ENCODE results near the gene ZRANB2.

The ZRANB2 gene, protein sequence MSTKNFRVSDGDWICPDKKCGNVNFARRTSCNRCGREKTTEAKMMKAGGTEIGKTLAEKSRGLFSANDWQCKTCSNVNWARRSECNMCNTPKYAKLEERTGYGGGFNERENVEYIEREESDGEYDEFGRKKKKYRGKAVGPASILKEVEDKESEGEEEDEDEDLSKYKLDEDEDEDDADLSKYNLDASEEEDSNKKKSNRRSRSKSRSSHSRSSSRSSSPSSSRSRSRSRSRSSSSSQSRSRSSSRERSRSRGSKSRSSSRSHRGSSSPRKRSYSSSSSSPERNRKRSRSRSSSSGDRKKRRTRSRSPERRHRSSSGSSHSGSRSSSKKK

DNA sequence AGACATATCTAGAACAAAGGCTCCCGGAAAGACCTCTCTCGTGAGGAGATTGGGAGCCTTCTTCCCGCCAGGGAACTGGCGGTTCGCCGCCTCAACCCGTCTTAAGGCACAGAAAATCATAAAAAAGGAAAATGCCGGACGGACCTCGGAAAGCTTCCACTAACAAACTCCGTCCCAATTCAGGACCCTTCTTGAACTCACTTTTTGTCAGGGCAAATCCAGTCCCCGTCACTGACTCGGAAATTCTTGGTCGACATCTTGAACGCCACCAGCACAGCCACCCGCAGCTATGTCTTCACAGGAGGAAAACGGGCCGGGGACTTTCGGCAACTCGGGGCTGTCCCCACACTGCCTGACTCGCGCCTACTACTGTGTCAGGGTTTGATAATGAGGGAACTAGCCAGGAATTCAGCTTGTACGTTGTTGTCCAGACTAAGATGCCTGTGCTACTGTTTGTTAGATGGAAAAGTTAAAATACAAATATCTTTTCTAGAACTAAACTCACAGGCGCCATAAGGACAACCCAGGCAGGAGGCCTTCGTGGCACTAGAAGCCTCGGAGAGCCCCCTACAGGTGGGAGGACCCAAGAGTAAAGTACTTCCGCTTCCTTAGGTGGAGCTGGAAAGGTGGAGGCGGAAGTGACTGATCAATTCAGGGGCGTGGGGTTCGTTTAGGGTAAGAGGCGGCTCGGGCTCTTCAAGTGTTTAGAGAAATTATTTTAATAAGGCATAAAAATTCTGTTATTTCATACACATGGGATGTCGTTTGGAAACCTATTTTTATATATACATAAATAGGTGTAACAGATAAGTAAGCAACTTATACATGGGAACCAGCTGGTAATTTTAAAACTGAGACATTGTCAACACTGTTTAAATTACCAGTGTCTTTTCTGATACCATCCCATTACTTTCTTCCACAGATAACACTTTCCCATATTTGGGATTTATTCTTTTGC lies at the start of gene ZRANB2:
ZRANB2 (minus strand) TSS at position 297 of the 958 bp plus-strand sequence; CDS start at position 257, 40 bp downstream.
- peak; percentile 95 for DNase-seq

DNA sequence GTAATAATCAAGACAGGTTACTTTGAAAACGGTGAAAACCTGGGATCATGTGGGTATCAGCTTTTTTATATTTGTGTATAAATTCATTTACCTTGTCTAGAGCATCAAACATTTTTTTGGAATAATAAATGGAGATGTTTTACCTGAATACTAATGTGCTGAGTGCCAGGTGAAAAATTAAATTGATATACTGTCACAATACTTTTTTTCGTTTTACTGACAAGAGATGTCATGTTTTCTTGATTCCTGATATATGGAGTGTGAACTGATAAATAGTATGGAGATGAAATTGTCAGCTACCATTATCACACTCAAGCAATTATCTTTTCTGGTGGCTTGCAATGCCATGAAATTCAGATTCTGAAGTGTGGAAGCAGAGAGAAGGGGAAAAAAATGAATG lies 47.2 kb upstream of the ZRANB2 start:
- no peak for DNase-seq

DNA sequence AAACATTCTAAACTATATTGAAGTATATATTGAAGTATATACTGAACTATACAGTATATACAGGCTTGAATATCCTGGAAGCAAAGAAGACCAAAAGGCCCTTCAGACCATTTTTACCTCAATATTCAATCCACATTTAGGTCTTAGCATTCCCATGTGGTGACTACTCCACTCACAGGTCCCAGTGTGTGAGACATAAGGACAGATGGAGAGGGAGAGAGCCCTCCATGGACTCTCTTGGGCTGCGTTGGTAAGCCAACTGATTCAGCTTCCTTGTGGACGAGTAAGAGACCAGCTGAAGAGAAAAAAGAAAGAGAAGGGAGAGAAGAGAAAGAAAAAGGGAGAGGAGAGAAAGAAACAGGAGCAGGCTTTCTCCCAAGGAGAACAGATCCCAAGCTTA lies 37.3 kb upstream of the ZRANB2 start:
- DNase-seq: no peak

DNA sequence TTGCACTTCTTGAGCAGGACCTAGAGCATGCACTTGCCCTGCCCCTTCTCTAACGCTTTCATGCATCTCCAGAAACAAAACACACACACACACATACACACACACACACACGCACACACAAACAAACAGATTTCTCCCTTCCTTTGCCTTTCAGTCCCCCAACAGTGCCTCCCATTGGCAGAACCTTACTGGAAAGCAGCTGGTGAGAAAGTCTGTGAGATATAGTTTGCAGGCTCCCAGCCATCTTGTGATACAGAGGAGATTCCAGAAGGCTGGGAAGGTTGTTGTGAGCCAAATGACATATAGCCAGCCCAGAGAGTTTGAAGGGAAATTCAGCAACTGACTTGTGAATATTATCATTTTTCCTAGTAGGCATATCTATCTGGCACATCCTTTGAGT lies 35.9 kb upstream of the ZRANB2 start:
- DNase-seq: no peak

DNA sequence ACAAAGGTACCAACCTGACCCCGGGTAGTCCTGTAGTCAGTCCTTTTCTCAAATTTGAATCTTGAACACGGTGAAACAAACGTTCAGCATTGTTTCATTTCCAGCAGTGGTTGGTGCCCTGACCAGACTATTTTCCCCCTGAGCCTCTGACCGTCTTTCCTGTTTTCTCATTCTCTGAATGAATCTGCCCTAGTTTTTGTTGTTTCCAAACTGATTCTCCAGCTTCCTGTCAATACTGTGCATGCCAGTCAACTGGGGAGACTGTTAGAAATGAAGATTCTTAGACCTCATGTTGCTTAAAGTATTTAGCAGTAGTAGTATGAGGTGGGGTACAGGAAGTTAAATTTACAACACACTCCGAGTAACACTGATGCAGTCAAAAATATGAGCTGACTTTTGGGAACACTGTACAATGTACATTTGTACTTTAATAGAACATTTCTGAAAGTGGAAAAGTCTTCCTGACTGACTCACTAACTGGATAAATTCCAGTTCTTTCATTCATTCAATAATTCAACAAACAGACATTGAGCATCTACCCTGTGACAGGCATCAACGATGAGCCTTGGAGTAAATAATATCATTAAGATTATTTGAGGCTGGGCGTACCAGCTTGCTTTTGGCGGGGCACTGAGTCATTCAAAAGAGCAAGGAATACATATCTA lies 26.0 kb upstream of the ZRANB2 start:
- DNase-seq: no peak

DNA sequence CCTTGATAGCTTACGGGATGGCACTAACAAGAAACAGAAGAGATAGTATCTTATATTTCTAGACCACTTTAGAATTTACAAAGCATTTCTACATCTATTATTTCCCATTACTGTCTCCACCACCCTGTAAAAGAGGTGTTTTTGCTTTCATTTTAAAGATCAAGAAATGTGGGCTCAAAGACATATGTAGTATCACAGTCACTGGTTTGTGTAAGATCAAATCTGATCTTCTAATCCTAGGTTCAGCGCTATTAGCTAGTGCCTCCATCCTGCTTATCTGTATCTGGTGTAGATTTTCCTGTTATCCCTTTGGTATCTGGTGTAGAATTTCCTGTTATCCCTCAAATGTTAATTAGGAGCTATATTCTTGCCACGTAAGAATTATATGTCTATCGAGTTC lies 23.6 kb upstream of the ZRANB2 start:
- DNase-seq: no peak

DNA sequence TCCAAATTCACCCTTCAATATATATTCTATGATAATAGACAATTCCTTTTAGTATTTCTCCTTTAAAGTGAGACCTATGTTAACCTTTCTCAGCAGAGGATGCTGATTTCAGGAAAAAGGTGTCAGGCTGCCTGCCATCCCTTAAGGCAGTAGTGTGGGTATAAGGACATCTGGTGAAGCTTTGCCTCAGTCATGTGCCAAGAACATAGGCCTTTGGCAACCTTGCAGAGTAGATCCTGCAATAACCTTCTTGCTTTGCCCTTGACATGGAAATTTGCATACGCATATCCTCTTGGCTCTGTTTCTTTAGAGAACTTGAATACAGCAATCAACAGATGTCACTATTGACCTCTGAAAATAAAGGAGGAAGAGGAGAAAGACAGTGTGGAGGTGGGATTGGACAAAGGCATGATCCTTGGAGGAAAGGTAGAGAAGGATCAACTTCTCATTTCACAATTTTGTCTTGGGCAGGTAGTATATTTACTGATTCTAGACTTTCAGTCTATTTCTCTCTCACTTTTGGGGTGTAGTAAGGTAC lies 21.1 kb upstream of the ZRANB2 start:
- no peak for DNase-seq

DNA sequence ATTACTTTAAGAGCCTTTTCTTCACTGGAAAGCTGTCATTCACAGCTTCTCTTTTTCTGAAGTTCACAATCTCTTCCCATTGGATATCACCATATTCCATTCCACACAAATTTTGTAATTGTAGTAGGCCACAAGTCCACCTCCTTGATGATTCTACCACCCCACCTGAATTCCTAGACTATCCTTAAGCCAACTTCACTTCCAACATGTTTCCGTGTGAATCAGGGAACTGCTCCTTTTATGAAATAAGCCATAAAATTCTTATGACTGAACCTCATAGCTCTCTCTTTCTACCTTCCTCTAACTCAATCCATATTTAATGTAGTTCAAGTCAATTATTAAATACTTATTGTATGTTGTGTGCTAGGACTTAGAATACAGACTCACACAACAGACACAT lies 16.6 kb upstream of the ZRANB2 start:
- no peak for DNase-seq

DNA sequence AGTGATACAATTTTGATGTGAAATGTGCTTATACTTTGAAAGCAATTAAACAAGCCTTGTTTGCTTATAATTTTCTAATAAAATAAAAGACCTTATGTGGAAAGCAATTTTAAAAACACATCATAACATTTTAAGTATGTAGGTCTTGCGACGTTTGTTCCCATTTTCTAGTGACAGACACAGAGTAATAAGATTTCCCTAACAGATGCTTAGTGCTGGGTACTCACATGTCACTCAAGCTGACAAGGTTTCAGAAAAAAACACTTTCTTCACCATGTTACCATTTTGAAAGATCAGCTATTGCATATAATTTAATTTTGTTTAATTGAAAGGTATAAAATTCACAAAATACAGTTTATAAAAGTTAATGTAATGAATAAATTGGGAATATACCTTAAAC lies 14.1 kb upstream of the ZRANB2 start:
- no peak for DNase-seq

DNA sequence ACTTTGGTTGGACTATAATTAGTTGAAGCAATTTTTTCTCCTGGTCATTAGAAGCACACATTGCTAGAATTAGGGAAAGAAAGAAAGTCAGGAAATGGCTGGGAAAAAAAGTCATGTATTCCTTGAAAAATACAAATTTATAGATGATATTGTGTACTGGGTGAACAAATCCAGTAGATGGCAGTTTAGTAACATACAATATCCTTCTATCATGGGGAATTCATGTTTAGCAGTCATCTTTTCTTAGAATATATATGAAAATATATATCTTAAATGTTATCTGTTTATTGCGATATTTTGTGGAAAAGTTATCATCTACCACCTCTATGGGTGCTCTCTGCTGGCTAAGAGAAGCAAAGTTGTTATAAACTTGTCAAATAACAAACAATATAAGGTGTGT lies 13.1 kb upstream of the ZRANB2 start:
- DNase-seq: no peak

DNA sequence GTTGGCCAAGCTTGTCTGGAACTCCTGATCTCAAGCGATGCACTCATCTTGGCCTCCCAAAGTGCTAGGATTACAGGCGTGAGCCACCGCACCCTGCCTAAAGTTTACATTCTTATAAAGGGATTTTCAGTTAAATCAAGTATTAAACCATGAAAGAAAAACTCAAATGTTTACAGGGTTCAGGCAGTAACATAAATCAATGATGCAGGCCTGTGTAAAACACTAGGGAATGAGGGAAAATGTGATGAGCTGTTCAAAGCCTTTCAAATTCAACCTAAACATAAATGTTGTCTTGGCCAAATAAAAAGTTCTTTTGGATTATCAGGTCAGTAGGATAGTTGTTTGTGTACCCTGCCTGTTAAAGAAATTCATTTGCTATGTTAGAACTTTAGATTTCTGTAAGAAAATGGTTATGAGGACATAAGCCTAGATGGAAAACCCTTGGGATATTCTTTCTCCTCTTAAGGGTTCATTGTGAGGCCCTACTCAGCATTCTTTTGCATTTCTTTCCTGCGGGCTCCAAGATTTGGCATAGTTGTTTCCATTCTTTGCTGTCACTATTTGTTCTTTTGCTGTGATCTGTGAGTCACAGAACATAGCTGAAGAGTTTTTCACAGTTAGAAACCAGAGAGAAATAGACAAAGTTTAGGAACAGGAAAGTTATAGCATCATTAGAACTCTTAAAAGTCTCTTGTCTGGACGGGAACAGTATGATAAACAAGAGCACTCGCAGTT lies 8.9 kb upstream of the ZRANB2 start:
- DNase-seq: no peak

DNA sequence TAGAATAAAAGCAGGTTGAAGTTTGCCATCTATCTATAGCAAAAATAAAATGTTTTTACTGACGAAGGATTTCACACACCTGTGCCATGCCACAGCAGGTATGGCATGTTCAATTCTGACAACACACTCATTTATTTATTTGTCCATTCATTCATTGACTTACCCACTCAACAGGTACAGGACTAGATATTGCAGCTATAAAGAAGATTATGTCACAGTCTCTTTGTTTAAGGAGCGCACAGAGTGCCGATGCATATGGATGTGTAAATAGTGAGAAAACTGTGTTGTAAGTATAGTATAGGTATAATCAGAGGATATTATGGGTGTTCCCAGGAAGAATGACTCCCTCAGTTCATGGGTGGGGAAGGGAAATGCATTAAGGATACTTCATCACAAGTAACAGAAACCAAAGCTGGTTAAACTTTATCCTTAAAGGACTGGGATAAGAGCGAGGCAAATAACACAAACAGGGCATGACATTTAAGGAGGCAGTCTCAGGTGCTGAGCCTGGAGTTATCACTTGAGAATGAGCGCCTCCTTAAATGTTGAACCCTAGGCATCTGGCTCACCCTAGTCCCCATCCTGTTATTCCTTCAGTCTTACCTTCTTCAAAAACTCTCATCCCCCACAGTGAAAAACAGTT lies 7.9 kb upstream of the ZRANB2 start:
- no peak for DNase-seq

DNA sequence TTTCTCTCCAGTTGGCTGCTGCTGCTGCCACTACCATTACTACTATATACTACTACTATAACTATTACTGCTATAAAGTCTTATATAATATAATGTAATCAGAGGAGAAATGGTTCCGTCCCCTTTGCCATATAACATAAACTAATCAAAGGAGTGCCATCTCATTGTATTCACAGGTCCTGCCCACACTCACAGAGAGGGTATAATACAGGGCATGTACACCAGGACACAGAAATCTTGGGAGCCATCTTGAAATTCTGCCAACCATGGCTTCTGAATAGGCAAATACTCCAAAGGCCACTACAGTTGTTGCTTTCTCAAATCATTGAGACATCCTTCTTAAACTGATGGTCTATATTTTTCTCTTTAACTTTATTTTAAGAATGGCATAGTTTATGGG lies 6.9 kb upstream of the ZRANB2 start:
- no peak for DNase-seq

DNA sequence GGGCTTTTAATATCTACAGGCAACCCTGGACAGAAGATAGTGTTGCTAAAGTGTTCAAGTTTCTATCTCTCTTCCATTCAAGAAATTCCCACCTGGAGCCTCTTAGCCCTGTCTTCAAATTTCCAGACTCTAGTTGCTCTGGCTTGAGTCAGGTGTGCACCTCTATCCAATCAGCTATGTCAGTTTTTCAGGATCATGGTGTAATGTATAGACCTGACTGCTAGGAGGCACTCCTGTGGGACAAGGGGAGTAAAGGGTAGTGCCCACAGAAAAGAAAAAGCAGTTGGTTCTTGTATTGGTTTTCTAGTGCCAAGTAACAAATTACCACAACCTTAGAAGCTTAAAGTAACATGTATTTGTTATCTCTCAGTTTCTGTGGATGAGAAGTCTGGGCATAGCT lies 6.2 kb upstream of the ZRANB2 start:
- DNase-seq: no peak

DNA sequence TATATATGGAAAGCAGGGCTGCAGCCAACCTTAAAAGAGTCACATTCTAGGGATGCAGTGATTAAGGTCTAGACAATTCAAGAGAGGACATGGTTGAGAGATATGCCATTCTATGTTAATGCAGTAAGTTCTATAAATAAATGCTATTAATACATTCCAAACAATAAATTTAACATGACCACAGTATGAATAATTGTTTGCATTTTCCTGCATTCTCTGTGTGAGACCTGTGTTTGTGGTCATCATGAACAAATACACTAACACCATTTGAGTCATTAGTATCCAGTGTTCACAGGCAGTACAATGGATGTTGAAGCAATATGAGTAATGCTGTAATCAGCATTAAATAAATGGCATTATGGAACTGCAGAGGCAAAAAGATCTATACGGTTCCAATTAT lies 5.5 kb upstream of the ZRANB2 start:
- no peak for DNase-seq

DNA sequence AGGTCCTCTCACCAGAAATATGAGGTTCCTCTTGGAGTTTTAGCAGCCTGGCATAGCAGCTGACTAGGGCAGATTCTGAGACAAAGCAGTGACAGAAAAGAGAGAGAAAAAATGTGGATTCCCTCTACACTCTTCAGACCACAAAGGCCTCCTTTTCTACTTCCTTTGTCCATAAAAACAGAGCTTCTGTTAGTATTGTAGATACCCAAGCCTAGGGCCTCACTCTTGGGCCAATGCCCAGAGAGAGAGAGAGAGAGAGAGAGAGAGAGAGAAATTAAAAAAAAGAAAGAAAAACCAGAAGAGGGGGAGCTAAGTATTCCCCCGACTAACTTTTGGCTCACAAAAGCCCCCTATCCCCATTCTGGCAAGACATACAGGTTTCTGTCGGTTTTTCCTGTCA lies 2.4 kb upstream of the ZRANB2 start:
- no peak for DNase-seq

DNA sequence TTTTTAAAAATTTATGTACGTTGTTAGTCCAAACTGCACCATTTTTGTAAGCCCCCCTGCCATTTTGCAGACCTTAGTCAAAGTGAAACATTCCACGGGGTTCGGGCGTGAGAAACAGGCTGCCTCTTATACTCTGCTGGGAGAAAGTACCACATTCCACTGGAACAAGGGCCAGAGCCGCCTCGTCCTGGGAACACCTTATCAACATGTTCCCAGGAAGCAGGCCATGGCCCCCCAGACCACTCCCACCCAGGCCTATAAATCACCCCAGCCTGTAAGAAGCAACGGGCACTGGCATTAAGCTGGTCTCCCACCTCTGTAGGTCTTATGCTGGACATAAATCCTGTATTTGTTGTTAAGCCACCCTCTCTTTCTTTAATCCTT lies 854 bp upstream of the ZRANB2 start:
- DNase-seq: no peak

DNA sequence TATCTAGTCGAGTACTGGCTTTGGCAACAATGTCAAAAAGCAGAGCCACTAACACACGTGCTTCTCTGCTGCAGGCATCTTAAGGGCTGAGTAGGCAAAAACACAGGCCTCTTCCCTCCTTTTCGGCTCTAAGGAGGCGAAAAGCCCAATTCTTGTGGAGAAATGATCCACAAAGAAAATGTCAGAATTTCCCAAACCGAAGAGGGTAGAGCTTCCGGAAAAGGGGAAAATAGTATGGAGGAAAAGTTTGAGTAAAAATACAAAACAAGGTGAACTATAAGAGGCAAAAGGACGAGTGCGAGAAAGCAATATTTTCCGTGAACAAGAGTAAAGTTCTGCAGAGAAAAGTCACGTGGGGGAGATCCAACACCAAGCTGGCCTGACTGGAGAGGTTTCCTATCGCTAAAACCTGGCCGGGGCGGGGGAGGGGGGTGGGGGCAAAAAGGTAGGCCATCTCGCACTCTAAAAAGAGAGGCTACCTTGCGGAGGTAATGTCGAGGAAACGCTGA lies 551 bp downstream of the ZRANB2 start:
- no peak for DNase-seq

DNA sequence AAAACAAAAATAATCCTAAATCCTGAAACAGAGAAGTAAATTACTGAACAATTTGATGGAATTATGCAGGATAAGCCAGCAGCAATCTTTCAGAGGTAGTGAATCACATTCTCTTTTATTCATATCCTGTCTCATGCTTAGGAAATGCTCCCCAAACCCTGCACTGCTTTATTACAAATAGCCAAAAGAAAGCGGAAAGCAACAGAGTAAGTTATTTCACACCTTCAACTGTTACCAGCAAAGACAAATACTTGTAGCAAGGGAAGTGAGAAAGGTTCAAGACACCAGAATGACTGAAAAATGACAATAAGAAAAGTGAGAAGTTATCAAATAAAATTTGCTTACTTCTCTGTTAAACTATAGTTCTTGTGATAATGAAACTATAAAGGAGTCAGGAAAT lies 6.2 kb downstream of the ZRANB2 start:
- no peak for DNase-seq

DNA sequence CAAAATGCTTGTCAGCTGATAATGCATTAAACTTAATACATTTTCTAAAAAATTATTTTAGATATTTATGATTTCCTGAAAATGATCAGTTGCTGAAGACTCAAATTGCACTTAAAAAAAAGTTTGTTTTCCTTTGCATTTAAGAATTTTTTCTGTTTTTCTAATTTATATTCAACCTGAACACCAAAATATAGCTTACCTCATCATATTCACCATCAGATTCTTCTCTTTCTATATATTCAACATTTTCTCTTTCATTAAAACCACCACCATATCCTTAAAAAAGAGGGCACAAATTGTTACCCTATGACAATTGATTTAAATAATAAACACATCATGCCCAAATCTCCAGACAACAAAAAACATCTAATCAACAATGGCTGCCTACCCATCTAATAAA lies 8.6 kb downstream of the ZRANB2 start:
- DNase-seq: no peak

DNA sequence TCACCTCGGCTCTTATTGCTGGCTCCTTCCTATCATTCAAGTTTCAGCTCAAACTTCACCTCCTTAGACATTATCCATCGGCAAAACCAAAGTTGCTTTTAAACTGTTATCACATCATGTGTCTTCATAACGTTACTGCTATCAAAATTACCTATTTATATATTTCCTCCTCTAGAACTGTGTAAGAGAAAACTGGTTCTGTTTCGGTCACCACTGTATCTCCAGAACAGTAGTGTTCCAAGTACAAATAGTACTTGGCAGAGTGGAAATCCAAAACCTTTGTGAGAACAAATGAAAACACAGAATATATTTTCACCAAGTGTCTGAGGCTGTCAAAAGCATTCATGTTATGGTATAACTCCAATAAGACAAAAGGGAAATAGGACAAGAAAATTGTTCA lies 9.1 kb downstream of the ZRANB2 start:
- DNase-seq: no peak
